Measurements from ENCODE around the gene CLASP1.
"Not testable (repeated sequence)": the region's sequence is repeated elsewhere in the genome, so short reads cannot be mapped to it uniquely, and the experiment has no call there.

CLASP1 gene

GRCh38 chr2:121659933-121660332 is 10.7 kb upstream of the CLASP1 start:
- Mint-ChIP-seq H3K27ac (no peak overlapping the region), H3K27me3 (ENCODE audit: low read depth) (no peaks in the 10 kb centered on the region), H3K4me1 (no peaks in the 10 kb centered on the region), H3K36me3 (ENCODE audit: low read depth) (peaks cover 5% of the 10 kb centered on the region), H3K9me3 (no peaks in the 10 kb centered on the region), H3K4me3 (no peak overlapping the region)
- no peak for TF ChIP-seq CTCF (IDR thresholded peaks at IDR 0.05; ENCODE audit: unreplicated experiment in 3 of 3)

- H3K27ac Mint-ChIP-seq; H3K9me3 Mint-ChIP-seq; H3K27me3 Mint-ChIP-seq (ENCODE audit: low read depth); H3K4me1 Mint-ChIP-seq; H3K4me3 Mint-ChIP-seq; H3K36me3 Mint-ChIP-seq (ENCODE audit: low read depth): not testable (repeated sequence)
Observed at GRCh38 chr2:121658393-121658792, 9.1 kb upstream of the CLASP1 start.

GRCh38 chr2:121653035-121653434 is 3.8 kb upstream of the CLASP1 start:
- no peaks in the 10 kb centered on the region for H3K9me3 Mint-ChIP-seq
- no peak for TF ChIP-seq CTCF (IDR thresholded peaks at IDR 0.05; ENCODE audit: unreplicated experiment in 3 of 3)
- H3K27ac Mint-ChIP-seq: no peak overlapping the region
- H3K4me3 Mint-ChIP-seq: peak overlapping the region in 1 of 3 experiments; percentile 44
- no peaks in the 10 kb centered on the region for H3K36me3 Mint-ChIP-seq (ENCODE audit: low read depth)
- H3K4me1 Mint-ChIP-seq: peaks cover 18% of the 10 kb centered on the region
- H3K27me3 Mint-ChIP-seq (ENCODE audit: low read depth): no peaks in the 10 kb centered on the region

- Mint-ChIP-seq H3K27ac (peak overlapping the region; percentile 99 to 100 (median 100)), H3K4me3 (peak overlapping the region; percentile 93 to 99 (median 96)), H3K9me3 (no peaks in the 10 kb centered on the region), H3K27me3 (ENCODE audit: low read depth) (no peaks in the 10 kb centered on the region), H3K4me1 (peaks cover 31% of the 10 kb centered on the region), H3K36me3 (ENCODE audit: low read depth) (peaks cover 3% of the 10 kb centered on the region)
- TF ChIP-seq CTCF (IDR thresholded peaks at IDR 0.05; ENCODE audit: unreplicated experiment in 3 of 3): no peak
Observed at GRCh38 chr2:121650315-121650930, 1.2 kb upstream of the CLASP1 start.

GRCh38 chr2:121649596-121650314 is 493 bp upstream of the CLASP1 start:
- H3K27me3 Mint-ChIP-seq (ENCODE audit: low read depth): no peaks in the 10 kb centered on the region
- peak overlapping the region; percentile 93 to 99 (median 96) for H3K4me3 Mint-ChIP-seq
- H3K4me1 Mint-ChIP-seq: peaks cover 37% of the 10 kb centered on the region

More at GRCh38 chr2:121649596-121650314, 493 bp upstream of the CLASP1 start:
- Mint-ChIP-seq H3K9me3 (no peaks in the 10 kb centered on the region), H3K36me3 (ENCODE audit: low read depth) (peaks cover 3% of the 10 kb centered on the region), H3K27ac (peak overlapping the region; percentile 99 to 100 (median 100))
- TF ChIP-seq CTCF (IDR thresholded peaks at IDR 0.05; ENCODE audit: unreplicated experiment in 3 of 3): no peak
